Activated effector memory CD4-positive, alpha-beta T cell treated with Interleukin-2 at 50 U/mL for 16 hours (primary cell): ENCODE results near the gene DVL1.
"Not testable (repeated sequence)": the region's sequence is repeated elsewhere in the genome, so short reads cannot be mapped to it uniquely, and the experiment has no call there.

Experiments
- DNase-seq: peaks from one replicate; pipeline ENCODE4 v3.0.0-alpha.2; 2020

DVL1 gene

GRCh38 chr1:1324084-1324523 is 25.1 kb downstream of the DVL1 start:
- no peak for DNase-seq

DNA sequence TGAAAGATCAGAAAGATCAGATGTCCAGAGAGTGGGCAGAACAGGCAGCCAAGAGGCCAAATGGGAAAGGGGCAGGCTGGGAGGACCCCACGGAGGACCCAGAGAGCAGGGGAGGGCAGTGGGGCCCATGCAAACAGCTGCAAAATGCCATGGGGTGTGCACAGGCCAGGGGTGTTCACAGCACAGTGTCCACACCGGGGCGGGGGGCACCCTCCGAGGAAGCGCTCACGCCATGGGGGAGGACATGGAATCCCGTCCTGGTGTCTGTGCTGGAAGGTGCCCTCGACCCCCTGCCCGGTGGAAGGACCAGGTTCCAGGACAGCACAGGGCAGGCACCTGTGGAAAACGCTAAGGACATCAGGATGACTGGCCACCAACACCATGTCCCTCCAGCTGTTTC is 26.3 kb downstream of the DVL1 start:
- no peak for DNase-seq

DNA sequence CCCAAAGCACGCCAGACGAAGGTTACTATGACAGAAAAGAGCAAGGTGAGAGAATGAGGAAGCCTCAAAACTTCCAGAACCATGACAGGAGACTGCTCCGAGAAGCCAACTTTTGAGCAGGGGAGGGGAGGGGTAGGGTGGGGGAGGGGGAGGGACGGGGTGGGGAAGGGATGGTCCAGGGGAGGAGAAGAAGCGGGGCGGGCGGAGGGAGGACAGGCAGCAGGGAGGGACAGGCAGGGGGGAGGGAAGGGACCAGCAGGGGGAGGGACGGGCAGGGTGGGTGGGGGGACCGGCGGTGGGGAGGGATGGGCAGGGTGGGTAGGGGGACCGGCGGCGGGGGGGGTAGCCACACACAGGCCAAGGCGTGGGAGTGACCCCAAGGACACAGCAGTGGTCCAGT is 26.8 kb downstream of the DVL1 start:
- DNase-seq, result no peak

DNA sequence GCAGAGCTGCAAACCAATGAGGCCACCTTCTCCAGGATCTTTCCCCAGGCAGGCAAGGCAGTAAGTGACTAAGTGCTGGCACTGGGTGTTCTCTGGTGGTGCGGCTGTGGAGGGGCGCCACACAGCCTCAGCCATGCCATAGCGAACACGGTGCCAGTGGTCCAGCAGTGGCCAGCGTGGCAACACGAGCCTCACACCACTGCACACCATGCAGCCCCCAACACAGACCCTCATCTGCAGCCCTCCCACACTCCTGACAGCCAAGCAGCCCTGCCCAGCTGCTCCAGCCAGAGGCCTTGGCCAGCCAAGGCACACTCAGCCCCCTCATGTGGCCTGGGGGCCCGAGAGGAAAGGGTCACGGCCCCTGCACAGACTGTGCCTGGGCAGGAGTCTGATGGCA is 27.7 kb downstream of the DVL1 start:
- DNase-seq, result no peak

GRCh38 chr1:1320666-1321448 is 28.4 kb downstream of the DVL1 start:
- DNase-seq, result no peak

DNA sequence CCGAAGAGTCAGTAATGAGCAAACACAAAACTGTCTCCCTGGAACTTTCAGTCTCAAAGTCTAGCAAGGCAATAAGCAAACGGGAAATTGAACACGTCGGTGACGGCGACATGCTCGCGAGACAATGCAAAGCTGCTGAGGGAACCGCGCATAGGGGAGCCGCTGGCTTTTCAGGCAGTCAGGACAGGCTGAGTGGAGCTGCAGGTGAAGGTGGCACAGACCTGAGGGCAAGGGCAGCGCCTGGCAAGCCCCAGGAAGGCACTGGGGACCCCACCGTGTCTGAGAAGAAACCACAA is 29.6 kb downstream of the DVL1 start:
- no peak for DNase-seq

GRCh38 chr1:1318777-1319645 is 30.2 kb downstream of the DVL1 start:
- DNase-seq, result no peak

- no peak for DNase-seq
Observed at GRCh38 chr1:1318131-1318652, 31.0 kb downstream of the DVL1 start.

DNA sequence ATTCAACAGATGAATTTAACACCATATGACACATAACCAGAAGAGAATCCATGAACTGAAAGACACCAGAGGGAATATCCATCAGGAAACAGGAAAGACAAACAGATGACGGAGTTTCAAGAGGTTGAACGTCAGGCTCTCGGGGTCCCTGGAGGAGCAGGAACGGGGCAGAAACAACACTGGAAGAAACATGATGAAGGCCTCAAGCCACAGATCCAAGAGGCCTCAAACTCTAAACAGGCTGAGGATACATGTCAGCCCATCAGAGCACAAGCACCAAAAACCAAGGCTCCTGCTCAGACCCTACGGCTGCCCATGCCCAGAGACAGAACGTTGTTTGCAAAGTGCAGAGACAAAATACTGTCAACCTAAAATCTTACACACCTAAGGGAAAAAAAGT is 31.8 kb downstream of the DVL1 start:
- DNase-seq, result no peak

GRCh38 chr1:1316199-1316598 is 33.0 kb downstream of the DVL1 start:
- DNase-seq, result not testable (repeated sequence)

DNA sequence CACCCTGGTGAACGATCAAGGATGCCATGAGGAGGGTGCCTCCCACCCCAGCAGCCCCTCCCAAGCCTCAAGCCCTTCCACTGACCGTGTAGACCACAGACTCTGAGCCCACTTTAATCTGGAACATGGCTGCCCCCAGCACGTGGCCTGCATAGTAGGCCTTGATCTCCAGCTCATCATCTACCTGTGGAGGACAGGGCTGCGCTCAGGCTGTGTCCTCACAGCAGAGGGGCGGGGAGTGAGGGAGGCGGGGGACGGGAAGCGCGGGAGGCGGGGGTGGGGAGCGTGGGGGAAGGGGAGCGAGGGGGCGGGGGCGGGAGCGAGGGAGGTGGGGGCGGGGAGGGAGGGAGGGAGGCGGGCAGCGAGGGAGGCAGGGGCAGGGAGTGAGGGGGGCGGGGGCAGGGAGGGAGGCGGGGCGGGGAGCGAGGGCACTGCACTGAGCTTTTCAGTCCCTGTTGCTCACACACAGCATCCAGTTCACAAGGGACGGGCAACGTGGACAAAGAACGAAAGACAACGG is 33.7 kb downstream of the DVL1 start:
- no peak for DNase-seq

DNA sequence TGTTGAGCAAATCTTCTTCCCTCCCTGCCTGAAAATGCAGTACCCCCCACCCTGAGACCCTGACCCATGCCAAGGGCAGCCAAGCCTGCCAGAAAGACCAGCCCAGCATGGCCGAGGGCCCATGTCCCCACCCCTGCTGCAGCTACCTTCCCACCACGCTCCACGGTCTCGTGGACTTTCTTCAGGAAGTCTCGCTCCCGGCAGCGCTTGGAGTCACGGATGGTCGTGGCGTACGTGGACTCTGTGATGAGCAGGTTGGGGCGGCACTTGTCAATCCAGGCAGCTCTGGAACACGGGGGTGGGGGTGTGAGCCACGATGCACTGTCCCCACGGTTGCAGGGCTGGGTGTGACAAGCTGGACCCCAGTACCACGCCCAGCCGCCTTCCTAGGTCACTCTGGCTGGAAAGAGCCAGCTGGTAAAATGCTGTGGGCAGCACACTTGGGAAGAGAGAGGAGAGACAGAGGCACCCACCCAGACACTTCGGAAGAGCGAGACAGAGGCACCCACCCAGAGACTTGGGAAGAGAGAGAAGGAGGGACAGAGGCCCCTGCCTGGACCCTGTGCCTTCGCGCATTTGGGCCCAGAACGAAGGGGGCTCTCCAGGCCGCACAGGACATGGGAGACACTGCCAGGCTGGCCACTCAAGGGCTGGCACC is 34.4 kb downstream of the DVL1 start:
- no peak for DNase-seq

- no peak for DNase-seq
Observed at GRCh38 chr1:1314237-1314586, 35.0 kb downstream of the DVL1 start.

- no peak for DNase-seq
Observed at GRCh38 chr1:1313500-1314236, 35.5 kb downstream of the DVL1 start.

DNA sequence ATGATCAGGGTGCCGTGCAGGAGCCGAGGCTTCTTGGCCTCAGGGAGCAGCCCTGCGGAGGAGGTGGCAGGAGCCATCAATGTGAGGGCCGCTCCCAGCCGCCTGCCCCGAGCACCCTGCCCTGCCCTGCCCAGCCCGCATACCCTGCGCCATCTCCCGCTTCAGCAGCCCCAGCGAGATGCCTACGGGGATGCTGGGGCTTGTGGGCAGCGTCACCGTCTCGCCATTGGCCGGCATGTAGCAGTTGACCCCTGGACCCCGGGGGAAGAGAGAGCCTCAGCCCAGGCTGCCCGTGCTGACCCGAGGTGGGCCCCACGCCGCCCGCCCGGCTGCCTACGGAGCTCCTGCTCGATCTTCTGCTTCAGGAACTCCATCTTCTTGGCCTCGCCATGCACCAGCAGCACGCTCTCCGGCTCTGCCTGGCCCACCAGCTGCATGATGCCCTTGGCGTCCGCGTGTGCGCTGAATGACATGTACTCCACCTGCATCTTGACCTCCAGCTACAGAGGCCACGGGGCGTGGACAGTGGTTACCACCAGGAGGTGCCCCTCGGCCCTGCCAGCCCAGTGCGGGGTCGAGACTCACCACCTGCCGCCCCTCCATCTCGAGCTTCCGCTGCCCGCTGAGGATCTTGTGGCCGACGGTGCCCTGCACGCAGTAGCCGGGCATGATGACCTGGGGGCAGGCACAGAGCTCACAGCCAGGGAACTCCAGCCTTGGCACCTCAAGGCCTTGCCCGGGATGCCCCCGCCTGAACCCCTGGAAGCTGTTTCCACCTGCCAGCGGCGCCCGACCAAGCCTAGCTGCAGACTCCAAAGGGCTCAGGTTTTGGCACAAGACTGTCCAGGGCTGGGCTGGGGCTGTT is 36.5 kb downstream of the DVL1 start:
- no peak for DNase-seq

- DNase-seq, result no peak
Observed at GRCh38 chr1:1311107-1312104, 37.8 kb downstream of the DVL1 start.

DNA sequence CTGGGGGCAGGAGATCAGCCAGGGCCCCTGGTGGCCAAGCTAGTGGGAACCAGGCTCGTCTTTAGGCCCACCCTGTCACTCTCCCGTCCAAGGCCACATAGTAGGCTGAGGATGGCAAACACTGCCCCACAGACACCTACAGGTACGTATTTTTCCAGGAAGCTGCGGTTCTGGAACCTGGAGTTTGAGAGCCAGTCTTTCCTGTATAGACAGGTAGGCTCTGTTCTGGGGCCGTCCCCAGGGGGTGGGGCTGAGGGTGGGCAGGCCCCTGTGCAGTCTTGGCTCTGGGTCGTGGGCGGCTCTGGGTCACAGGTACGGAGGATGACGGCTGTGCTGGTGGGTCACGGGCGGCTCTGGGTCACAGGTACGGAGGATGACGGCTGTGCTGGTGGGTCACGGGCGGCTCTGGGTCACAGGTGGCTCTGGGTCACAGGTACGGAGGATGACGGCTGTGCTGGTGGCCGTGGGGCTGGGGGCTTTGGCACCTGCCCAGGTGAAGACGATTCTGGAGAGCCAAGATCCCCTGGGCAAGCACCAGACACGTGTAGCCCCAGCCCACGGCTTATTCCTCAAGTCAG is 38.7 kb downstream of the DVL1 start:
- DNase-seq, result no peak

- no peak for DNase-seq
Observed at GRCh38 chr1:1310109-1310385, 39.2 kb downstream of the DVL1 start.

GRCh38 chr1:1309251-1310108 is 39.7 kb downstream of the DVL1 start:
- DNase-seq, result no peak
